CD14-positive monocyte (primary cell): ENCODE data around the gene SYPL2. TPM values are rescaled to one million over a fixed set of nuclear protein-coding genes. Genes with fewer than 3 reads are reported as not detected.

Experiments
- DNase-seq, 3 donors: peaks; one replicate each; pipeline ENCODE4 v3.0.0-alpha.2; 2011 to 2022
- H2AFZ ChIP-seq: 2 replicates; pipeline ENCODE4 v1.6.0; 2012; ENCODE audit warnings: mild to moderate bottlenecking, low read depth, low read length, inconsistent platforms; ENCODE audit not compliant: insufficient read depth, poor library complexity, severe bottlenecking
- H3K27ac ChIP-seq, 2 donors: 1 replicate in 1 of 2; 2 replicates in 1 of 2; pipeline ENCODE4 v1.5.1; 2012 to 2013; ENCODE audit warnings: low read length in 2 of 2, control low read depth in 1 of 2, inconsistent platforms in 1 of 2, low read depth in 1 of 2, mild to moderate bottlenecking in 1 of 2
- H3K27me3 ChIP-seq, 2 donors: one replicate each; pipeline versions ENCODE4 v1.6.0 to v1.6.1; 2011 to 2013; ENCODE audit warnings: low read length in 2 of 2; ENCODE audit not compliant: control insufficient read depth in 2 of 2, insufficient read depth in 2 of 2
- H3K36me3 ChIP-seq, 2 donors: replicated peaks in 1 of 2; 1 replicate in 1 of 2; 2 replicates in 1 of 2; pipeline versions ENCODE4 v1.5.1 to v1.6.1; 2012 to 2013; ENCODE audit warnings: low read length in 2 of 2, control low read depth in 1 of 2, inconsistent platforms in 1 of 2, mild to moderate bottlenecking in 1 of 2; ENCODE audit not compliant: insufficient read depth in 2 of 2, control insufficient read depth in 1 of 2
- H3K4me1 ChIP-seq, 2 donors: 1 replicate in 1 of 2; 2 replicates in 1 of 2; pipeline versions ENCODE4 v1.5.1 to v1.6.1; 2012 to 2013; ENCODE audit warnings: low read length in 2 of 2, control low read depth in 1 of 2, inconsistent platforms in 1 of 2, mild to moderate bottlenecking in 1 of 2, moderate library complexity in 1 of 2; ENCODE audit not compliant: insufficient read depth in 2 of 2, control insufficient read depth in 1 of 2
- H3K4me2 ChIP-seq: replicated peaks from 2 replicates; pipeline ENCODE3; 2012; ENCODE audit warnings: low read length, moderate library complexity, mild to moderate bottlenecking; ENCODE audit not compliant: poor library complexity, severe bottlenecking; ENCODE audit errors: extremely low read depth
- H3K4me3 ChIP-seq, 3 experiments: fragments of 200-600 bp in 1 of 3; sonication (generic) in 1 of 3; replicated peaks in 1 of 3; 1 replicate in 2 of 3; 2 replicates in 1 of 3; pipeline ENCODE4 v1.5.1; 2011 to 2013; ENCODE audit warnings: low read length in 3 of 3, mild to moderate bottlenecking in 3 of 3, control low read depth in 2 of 3, low read depth in 2 of 3, inconsistent platforms in 1 of 3, moderate library complexity in 1 of 3
- H3K79me2 ChIP-seq: 2 replicates; pipeline ENCODE4 v1.6.0; 2012; ENCODE audit warnings: mild to moderate bottlenecking, control low read depth, inconsistent platforms, low read length, moderate library complexity; ENCODE audit not compliant: insufficient read depth
- H3K9ac ChIP-seq: 2 replicates; pipeline ENCODE4 v1.6.0; 2017; ENCODE audit warnings: low read length, mild to moderate bottlenecking; ENCODE audit not compliant: insufficient read depth, poor library complexity, severe bottlenecking
- H3K9me3 ChIP-seq, 2 donors: replicated peaks in 1 of 2; 1 replicate in 1 of 2; 2 replicates in 1 of 2; pipeline versions ENCODE4 v1.5.1 to v1.6.1; 2012 to 2013; ENCODE audit warnings: low read length in 2 of 2, control low read depth in 1 of 2; ENCODE audit not compliant: control insufficient read depth in 1 of 2, insufficient read depth in 1 of 2
- H4K20me1 ChIP-seq: 2 replicates; pipeline ENCODE4 v1.6.0; 2012; ENCODE audit warnings: mild to moderate bottlenecking, low read length, control low read depth, moderate library complexity; ENCODE audit not compliant: insufficient read depth
- H3K27ac Mint-ChIP-seq, 7 donors: one replicate each; pipeline ENCODE4 v1.8.0; 2020; ENCODE audit warnings: mild to moderate bottlenecking in 7 of 7, mixed read lengths in 7 of 7, moderate library complexity in 6 of 7, inconsistent platforms in 2 of 7
- H3K27me3 Mint-ChIP-seq, 3 donors: one replicate each; pipeline ENCODE4 v1.8.0; 2021 to 2022; ENCODE audit warnings: low read depth in 3 of 3, mild to moderate bottlenecking in 3 of 3, mixed read lengths in 3 of 3, moderate library complexity in 3 of 3, inconsistent platforms in 1 of 3
- H3K36me3 Mint-ChIP-seq, 2 donors: one replicate each; pipeline ENCODE4 v1.8.0; 2020; ENCODE audit warnings: mixed read lengths in 2 of 2, inconsistent platforms in 1 of 2, mild to moderate bottlenecking in 1 of 2
- H3K4me1 Mint-ChIP-seq: one replicate; pipeline ENCODE4 v1.8.0; 2020; ENCODE audit warnings: mild to moderate bottlenecking, mixed read lengths
- H3K4me3 Mint-ChIP-seq, 2 donors: one replicate each; pipeline ENCODE4 v1.8.0; 2020; ENCODE audit warnings: mild to moderate bottlenecking in 2 of 2, mixed read lengths in 2 of 2, moderate library complexity in 1 of 2
- H3K9me3 Mint-ChIP-seq, 7 donors: one replicate each; pipeline ENCODE4 v1.8.0; 2020 to 2022; ENCODE audit warnings: mixed read lengths in 7 of 7, mild to moderate bottlenecking in 6 of 7, moderate library complexity in 6 of 7, inconsistent platforms in 2 of 7
- WGBS: methylation state at CpG from one replicate; pipeline ENCODE4 v1.1.5; 2013; ENCODE audit warnings: missing lambda C conversion rate; ENCODE audit not compliant: insufficient coverage; 5-methylcytosine and 5-hydroxymethylcytosine counted together
- intact Hi-C, 2 donors: fragments of 100-400 bp; cut with micrococcal nuclease; formaldehyde crosslinking; loops; one replicate each; pipeline versions ENCODE4 v1.15.0 to v1.15.1; 2023
- polyA plus RNA-seq, 3 donors: library from polyadenylated mRNA; depleted of rRNA in 1 of 3; unstranded in 2 of 3; stranded (reverse) in 1 of 3; fragments of 300-500 nt in 2 of 3; fragments of >200 nt in 1 of 3; fragmentation: Illumina TruSeq in 2 of 3; gene quantifications; 1 replicate in 2 of 3; 2 replicates in 1 of 3; pipeline ENCODE4 v1.2.3, GENCODE V29; 2012 to 2021
- TF ChIP-seq, protein P1 (sequence below): fragments of 200-600 bp; IDR thresholded peaks from one replicate; pipeline ENCODE4 v1.8.0; 2022; ENCODE audit warnings: antibody characterized with exemption, mild to moderate bottlenecking

Gene SYPL2
- polyA plus RNA-seq, 3 donors, result 0.03 to 0.12 TPM; not detected in 1

DNA sequence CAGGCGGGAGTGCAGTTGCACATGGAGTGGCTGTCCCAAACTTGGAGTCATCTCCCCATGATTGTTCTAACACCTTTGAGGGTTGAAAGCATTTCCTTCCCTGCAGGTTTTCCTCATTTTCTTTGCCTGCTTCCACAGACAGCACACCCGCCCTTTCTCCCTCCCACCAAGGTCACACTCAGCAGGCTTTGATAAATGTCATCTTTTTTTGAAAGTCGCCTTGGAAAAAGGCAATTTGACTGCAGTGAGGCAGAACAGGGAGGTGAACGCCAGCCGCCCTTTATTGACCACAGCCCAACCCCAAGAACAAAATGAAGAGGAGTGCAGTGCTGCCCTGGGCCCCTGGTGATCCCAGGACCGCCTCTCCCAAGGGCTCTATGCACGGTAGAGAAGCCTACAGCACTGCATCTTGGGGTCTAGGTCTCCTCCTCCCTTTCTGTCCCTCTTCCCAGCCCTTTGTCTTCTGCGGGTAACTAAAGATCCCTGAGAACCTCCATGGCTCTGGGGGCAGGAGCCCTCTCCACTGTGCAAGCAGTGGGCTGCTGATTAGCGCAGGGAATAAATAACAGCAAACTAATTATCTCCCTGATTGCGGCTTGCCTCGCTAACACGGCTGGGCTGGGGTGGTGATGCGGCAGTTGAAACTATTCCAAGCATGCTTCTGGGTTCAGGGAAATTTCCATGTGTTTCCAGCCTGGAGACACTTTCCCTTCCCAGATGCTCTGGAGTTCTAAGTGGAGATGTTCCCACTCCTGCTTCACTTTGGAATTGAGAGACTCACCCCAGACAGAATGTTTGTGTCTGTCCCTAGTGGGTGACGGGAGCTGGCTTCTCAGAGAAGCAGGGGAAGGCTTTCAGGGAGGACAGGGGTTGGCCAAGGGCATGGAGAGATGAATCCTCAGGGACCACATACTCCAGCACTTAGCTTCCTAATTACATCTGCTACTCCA is 54.9 kb downstream of the SYPL2 start:
- no peaks in the 10 kb centered on the region for H3K27me3 ChIP-seq
- no peak overlapping the region for H3K27ac ChIP-seq
- H3K4me2 ChIP-seq, result no peak overlapping the region
- no peaks in the 10 kb centered on the region for H3K4me1 ChIP-seq
- H3K4me3 Mint-ChIP-seq, result no peak overlapping the region
- intact Hi-C loops, result loop anchor here in 1 of 2 donors (10.0 kb wide), 1 partner anchor 86 kb away; no protein-coding TSS in a partner anchor
- H3K9me3 ChIP-seq, result no peaks in the 10 kb centered on the region
- 100% methylated on average over 6 of the region's 14 CpGs for WGBS
- no peak overlapping the region for H3K9ac ChIP-seq
- H3K36me3 ChIP-seq, result no peaks in the 10 kb centered on the region
- H3K36me3 Mint-ChIP-seq, result no peaks in the 10 kb centered on the region
- H4K20me1 ChIP-seq, result no peaks in the 10 kb centered on the region
- peaks cover 2% of the 10 kb centered on the region for H3K4me1 Mint-ChIP-seq
- DNase-seq, result no peak
- no peaks in the 10 kb centered on the region for H3K79me2 ChIP-seq
- no peak overlapping the region for H3K4me3 ChIP-seq
- H3K27me3 Mint-ChIP-seq, result peaks cover 4 to 7% (median 5%) of the 10 kb centered on the region in 3 donors
- H2AFZ ChIP-seq, result no peak overlapping the region
- no peak overlapping the region for H3K27ac Mint-ChIP-seq
- peaks cover 0 to 3% (median 0%) of the 10 kb centered on the region in 7 donors for H3K9me3 Mint-ChIP-seq
- TF ChIP-seq, protein P1, sequence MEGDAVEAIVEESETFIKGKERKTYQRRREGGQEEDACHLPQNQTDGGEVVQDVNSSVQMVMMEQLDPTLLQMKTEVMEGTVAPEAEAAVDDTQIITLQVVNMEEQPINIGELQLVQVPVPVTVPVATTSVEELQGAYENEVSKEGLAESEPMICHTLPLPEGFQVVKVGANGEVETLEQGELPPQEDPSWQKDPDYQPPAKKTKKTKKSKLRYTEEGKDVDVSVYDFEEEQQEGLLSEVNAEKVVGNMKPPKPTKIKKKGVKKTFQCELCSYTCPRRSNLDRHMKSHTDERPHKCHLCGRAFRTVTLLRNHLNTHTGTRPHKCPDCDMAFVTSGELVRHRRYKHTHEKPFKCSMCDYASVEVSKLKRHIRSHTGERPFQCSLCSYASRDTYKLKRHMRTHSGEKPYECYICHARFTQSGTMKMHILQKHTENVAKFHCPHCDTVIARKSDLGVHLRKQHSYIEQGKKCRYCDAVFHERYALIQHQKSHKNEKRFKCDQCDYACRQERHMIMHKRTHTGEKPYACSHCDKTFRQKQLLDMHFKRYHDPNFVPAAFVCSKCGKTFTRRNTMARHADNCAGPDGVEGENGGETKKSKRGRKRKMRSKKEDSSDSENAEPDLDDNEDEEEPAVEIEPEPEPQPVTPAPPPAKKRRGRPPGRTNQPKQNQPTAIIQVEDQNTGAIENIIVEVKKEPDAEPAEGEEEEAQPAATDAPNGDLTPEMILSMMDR, result no peak

DNA sequence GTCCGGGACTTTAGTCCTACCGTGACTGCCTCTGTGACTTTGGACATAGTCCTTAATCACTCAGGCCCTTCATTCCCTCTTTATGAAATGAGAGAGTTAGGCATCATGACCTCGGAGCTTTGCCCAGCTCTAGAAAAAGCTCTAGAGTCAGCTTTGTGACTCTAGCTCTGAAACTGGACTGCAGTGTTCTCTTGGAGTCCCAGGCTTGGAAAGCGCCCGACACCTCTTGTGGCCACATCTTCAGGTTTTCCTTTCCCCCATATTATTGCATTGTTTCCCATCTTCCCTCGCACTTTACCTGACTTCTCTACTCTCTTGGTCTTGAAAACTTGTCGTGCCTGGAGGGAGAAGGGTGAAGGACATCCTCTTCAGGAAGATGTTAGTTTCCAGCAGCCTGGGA is 55.7 kb downstream of the SYPL2 start:
- no CpG with 5 or more reads among the region's 7 CpGs for WGBS
- H4K20me1 ChIP-seq, result no peaks in the 10 kb centered on the region
- H3K4me3 Mint-ChIP-seq, result no peak overlapping the region
- H3K27me3 Mint-ChIP-seq, result peaks cover 4 to 6% (median 5%) of the 10 kb centered on the region in 3 donors
- H3K79me2 ChIP-seq, result no peaks in the 10 kb centered on the region
- no peaks in the 10 kb centered on the region for H3K36me3 Mint-ChIP-seq
- H3K27ac Mint-ChIP-seq, result no peak overlapping the region
- no peak overlapping the region for H3K4me2 ChIP-seq
- no peak overlapping the region for H3K9ac ChIP-seq
- intact Hi-C loops, result loop anchor here in 1 of 2 donors (10.0 kb wide), 1 partner anchor 87 kb away; no protein-coding TSS in a partner anchor
- TF ChIP-seq, protein P1, result no peak
- H2AFZ ChIP-seq, result no peak overlapping the region
- H3K4me3 ChIP-seq, result no peak overlapping the region
- H3K27me3 ChIP-seq, result no peaks in the 10 kb centered on the region
- no peak overlapping the region for H3K27ac ChIP-seq
- peaks cover 0 to 3% (median 0%) of the 10 kb centered on the region in 7 donors for H3K9me3 Mint-ChIP-seq
- H3K36me3 ChIP-seq, result no peaks in the 10 kb centered on the region
- no peak for DNase-seq
- no peaks in the 10 kb centered on the region for H3K9me3 ChIP-seq
- H3K4me1 Mint-ChIP-seq, result peaks cover 2% of the 10 kb centered on the region
- H3K4me1 ChIP-seq, result no peaks in the 10 kb centered on the region
